GM10847 (cell line): ENCODE measurements around the gene CSK.

ENCODE experiments used
- POLR2A ChIP-seq: IDR thresholded peaks from 2 replicates; pipeline ENCODE4 v1.6.1; 2011; ENCODE audit not compliant: insufficient read length; ENCODE audit errors: extremely low read depth

The CSK gene

DNA sequence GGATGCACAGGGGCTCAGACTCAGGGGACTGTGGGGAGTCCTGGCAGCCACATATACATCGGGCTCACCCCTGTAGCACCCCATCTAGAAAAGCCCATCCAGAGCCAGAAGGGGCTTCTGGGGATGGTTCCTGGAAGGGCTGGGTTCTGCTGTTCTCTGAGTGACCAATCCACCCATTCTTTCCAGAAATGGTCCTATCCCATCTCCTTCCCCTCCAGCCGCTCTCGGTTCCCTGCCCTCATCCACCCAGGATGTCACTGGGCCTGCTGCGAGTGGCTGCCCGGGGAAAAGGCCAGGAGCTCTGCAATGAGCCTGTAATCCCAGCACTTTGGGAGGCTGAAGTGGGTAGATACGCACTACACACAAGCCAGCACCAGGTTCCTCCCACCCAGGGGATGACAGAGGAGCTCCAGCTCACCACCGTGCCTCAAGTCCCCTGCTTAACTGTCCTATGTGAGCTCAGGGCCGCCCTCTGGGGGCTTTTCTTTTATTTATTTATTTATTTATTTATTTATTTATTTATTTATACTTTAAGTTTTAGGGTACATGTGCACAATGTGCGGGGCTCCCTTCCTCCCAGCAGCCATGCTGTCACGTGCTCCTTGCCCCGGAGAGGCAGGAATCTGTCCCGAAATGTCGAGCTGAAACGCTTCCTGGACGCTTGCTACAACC, 13.6 kb upstream of the CSK start:
- TF ChIP-seq POLR2A: no peak

DNA sequence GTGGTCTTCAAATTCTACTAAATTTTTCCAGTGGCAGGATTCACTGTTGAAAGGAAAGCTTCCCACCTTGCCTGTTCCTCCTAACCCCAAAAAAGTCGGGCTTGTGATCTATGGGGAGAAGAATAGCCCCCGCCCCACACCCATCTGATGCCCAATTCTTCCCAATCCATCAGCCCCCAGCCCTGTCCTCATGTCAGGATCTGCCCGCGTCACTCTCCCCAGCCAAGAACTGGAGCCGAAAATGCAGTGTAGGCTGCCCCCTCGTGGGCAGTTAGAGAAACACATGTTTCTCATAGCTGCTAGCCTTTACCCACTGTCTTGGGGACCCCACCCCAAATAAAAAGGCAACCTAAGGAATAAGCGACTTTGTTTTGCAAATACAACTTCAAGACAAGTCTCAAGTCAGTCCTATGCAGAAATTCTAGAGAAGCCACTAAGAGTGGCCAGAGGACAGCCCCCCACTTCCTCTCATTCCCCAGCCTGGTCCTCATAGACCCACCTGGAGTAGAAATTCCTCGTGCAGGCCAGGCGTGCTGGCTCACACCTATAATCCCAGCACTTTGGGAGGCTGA, 13.0 kb upstream of the CSK start:
- TF ChIP-seq POLR2A: no peak

DNA sequence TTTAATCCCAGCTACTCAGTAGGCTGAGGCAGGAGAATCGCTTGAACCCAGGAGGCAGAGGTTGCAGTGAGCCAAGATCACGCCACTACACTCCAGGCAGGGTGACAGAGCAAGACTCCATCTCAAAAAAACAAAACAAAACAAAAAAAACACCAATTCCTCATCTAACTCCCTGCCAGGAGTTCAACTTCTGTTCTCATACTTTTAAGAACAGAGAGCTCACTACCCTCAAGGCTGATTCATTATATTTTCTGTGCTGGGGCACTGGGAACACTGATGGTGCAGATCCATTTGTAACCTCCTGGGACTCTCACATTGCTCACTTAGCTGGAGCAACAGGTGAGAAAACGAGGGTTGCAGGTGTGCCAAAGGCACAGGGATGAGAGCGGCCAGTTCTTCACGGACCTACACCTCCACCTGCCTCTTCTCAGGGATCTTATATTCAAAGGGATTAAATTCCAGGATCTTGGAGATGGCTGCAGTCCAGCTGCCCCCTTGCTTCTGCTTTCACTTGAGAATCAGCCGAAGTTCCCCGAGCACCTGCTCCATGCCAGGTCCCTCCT, 12.3 kb upstream of the CSK start:
- TF ChIP-seq POLR2A: no peak

DNA sequence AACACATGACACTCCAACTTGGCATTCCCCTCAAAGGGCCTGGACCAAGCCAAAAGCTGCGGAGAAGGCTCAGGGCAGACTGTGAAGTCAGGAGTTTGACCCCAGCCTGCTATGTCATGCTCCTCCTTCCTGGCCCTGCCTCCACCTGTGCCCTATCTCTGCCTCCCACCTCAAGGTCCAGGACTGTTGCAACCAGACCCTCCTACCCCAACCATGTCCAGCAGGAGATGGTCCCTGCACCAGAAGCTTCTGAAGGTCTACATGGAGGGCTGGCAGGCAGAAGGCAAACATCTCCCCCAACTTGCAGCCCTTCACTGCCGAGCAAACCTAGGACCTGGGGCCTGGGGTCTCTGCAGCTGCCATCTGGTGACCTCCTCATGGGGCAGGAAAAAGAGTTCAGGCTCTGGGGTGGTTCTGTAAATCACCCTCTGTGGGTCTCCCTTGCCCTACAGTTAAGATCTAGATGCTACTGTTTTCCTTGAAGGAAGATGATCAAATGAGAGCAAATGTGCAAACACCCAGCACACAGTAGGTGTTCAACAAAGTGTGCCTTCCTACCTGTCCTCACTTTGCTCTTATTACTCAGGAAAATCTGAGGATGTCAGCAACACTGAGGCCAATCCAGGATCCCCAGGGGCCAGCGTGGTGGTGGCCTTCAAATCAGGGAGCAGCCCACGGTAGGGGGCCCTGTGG, 11.5 kb upstream of the CSK start:
- no peak for TF ChIP-seq POLR2A

GRCh38 chr15:74773329-74773728, 8.6 kb upstream of the CSK start:
- no peak for TF ChIP-seq POLR2A

- TF ChIP-seq POLR2A: no peak
Observed at GRCh38 chr15:74773731-74774252, 8.1 kb upstream of the CSK start.

GRCh38 chr15:74775132-74775562, 6.7 kb upstream of the CSK start:
- TF ChIP-seq POLR2A: no peak

GRCh38 chr15:74775894-74776293, 6.0 kb upstream of the CSK start:
- no peak for TF ChIP-seq POLR2A

DNA sequence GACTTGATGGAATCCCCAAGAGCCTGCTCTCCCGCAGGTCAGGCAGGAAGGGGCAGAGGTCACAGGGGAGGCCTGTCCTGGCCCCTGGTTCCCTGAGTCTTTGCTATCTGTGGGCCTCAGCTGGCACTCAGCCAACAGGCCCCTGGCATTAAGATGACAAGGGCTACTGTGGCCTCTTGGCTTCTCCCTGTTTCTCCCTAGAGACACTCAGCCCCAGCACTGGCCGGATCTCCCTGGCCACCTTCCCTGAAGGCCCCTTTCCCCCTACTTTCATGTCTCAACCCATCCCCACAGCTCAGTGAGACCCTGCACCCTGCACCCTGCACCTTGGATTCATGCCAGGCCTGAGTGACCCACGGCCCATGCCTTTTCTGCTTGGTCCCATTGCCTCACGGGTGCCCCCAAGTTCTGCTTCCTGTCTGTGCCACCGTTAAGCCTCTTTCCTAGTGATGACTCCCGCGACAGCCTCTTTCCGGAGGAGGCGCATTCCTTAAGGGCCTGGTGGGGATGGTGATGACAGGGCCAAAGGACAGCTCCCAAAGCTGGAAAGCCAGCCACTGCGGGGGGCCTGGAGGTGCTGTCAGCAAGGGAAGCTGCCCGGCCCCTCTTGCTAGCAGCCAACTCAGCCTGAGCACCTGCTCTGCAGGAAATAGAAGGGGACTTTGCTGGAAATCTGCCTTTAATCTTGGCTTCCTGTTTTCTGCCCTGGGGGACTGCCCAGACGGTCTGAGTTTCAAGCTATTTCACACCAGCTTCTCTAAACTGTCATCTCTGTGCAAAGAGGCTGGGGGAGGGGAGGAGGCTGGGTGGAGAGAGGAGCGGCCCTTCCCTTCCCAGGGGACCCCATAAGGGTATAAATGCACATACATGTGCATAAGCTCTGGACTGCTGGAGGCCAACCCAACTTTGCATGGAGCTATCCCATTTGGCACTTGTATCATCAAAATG, 4.8 kb upstream of the CSK start:
- no peak for TF ChIP-seq POLR2A

DNA sequence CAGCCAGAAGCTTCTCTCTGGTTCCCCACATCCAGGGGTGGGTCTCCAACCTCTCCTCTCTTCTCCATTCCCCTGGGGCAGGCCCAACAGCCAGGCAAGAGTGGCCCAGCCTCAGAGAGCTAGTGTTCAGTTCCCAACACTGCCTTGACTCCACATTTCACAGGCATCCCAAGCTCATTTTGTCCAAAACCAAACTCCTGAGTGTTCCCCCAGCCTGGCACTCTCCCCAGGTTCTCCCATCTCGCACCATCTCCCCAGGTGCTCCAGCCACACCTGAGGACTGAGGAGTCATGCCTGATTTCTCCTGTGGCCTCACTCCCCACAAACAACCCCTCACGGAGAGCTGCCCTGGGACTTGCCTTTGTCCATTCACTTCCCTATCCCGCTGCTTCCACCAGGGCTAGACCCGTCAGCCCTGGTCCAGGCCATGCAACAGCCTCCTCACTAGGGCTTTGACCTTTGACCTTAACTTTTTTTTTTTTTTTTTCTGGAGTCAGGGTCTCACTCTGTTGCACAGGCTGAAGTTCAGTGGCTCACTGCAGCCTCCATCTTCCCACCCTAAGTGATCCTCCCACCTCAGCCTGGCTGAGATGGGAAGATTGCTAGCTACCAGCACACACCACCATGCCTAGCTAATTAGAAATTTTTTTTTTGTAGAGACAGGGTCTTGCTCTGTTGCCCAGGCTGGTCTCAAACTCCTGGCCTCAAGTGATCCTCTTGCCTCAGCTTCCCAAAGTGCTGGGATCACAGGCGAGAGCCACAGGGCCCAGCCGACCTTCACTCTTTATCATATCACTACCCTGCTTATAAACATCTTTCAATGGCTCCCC, 3.9 kb upstream of the CSK start:
- no peak for TF ChIP-seq POLR2A

GRCh38 chr15:74778599-74778970, 3.3 kb upstream of the CSK start:
- TF ChIP-seq POLR2A: no peak

- TF ChIP-seq POLR2A: no peak
Observed at GRCh38 chr15:74779162-74779648, 2.7 kb upstream of the CSK start.

- no peak for TF ChIP-seq POLR2A
Observed at GRCh38 chr15:74780523-74781430, 1.1 kb upstream of the CSK start.
